ENCODE measurements around the gene ZNF480.
"Not testable (repeated sequence)": the region's sequence is repeated elsewhere in the genome, so short reads cannot be mapped to it uniquely, and the experiment has no call there.

The ZNF480 gene

GRCh38 chr19:52296773-52297600, at the start of gene ZNF480:
ZNF480 (plus strand) TSS chr19:52297169; CDS start chr19:52300413, 3,244 bp downstream.
- FAIRE-seq (peak; percentile 14), DNase-seq (ENCODE audit: insufficient read length, low spot score) (peak; percentile 30)

- no peak for DNase-seq (ENCODE audit: insufficient read length, low spot score)
- FAIRE-seq = no peak
Observed at GRCh38 chr19:52248241-52248640, 48.7 kb upstream of the ZNF480 start.

GRCh38 chr19:52258426-52258825, 38.5 kb upstream of the ZNF480 start:
- FAIRE-seq = no peak
- DNase-seq (ENCODE audit: insufficient read length, low spot score) = no peak

- FAIRE-seq; DNase-seq (ENCODE audit: insufficient read length, low spot score): not testable (repeated sequence)
Observed at GRCh38 chr19:52265556-52265955, 31.4 kb upstream of the ZNF480 start.

GRCh38 chr19:52269338-52270261, 27.4 kb upstream of the ZNF480 start, which contains the start of gene ZNF766:
ZNF766 (plus strand) TSS chr19:52269587; CDS start chr19:52269614, 27 bp downstream.
- DNase-seq (ENCODE audit: insufficient read length, low spot score) (peak; percentile 89), FAIRE-seq (peak; percentile 96)

- DNase-seq (ENCODE audit: insufficient read length, low spot score) = peak; percentile 16
Observed at GRCh38 chr19:52270266-52270885, 26.6 kb upstream of the ZNF480 start.

GRCh38 chr19:52273301-52273700, 23.7 kb upstream of the ZNF480 start:
- FAIRE-seq = no peak
- DNase-seq (ENCODE audit: insufficient read length, low spot score) = no peak

More at GRCh38 chr19:52270266-52270885, 26.6 kb upstream of the ZNF480 start:
- peak; percentile 59 for FAIRE-seq

- FAIRE-seq (no peak), DNase-seq (ENCODE audit: insufficient read length, low spot score) (no peak)
Observed at GRCh38 chr19:52274191-52274590, 22.8 kb upstream of the ZNF480 start.

- DNase-seq (ENCODE audit: insufficient read length, low spot score) (no peak), FAIRE-seq (no peak)
Observed at GRCh38 chr19:52275988-52276387, 21.0 kb upstream of the ZNF480 start.

- no peak for DNase-seq (ENCODE audit: insufficient read length, low spot score)
- FAIRE-seq = no peak
Observed at GRCh38 chr19:52277471-52277870, 19.5 kb upstream of the ZNF480 start.

- FAIRE-seq = no peak
- no peak for DNase-seq (ENCODE audit: insufficient read length, low spot score)
Observed at GRCh38 chr19:52286256-52286655, 10.7 kb upstream of the ZNF480 start.

- no peak for FAIRE-seq
- no peak for DNase-seq (ENCODE audit: insufficient read length, low spot score)
Observed at GRCh38 chr19:52291781-52292180, 5.2 kb upstream of the ZNF480 start.

- not testable (repeated sequence) for DNase-seq (ENCODE audit: insufficient read length, low spot score); FAIRE-seq
Observed at GRCh38 chr19:52292946-52293345, 4.0 kb upstream of the ZNF480 start.

- FAIRE-seq = no peak
- DNase-seq (ENCODE audit: insufficient read length, low spot score) = no peak
Observed at GRCh38 chr19:52296400-52296772, 583 bp upstream of the ZNF480 start.

GRCh38 chr19:52297601-52298364, 814 bp downstream of the ZNF480 start:
- DNase-seq (ENCODE audit: insufficient read length, low spot score) (no peak), FAIRE-seq (no peak)

- FAIRE-seq = no peak
- DNase-seq (ENCODE audit: insufficient read length, low spot score) = no peak
Observed at GRCh38 chr19:52307275-52307674, 10.3 kb downstream of the ZNF480 start.

GRCh38 chr19:52322429-52322828, 25.5 kb downstream of the ZNF480 start:
- DNase-seq (ENCODE audit: insufficient read length, low spot score) = no peak
- no peak for FAIRE-seq

- DNase-seq (ENCODE audit: insufficient read length, low spot score) (no peak), FAIRE-seq (no peak)
Observed at GRCh38 chr19:52331757-52332156, 34.8 kb downstream of the ZNF480 start.

GRCh38 chr19:52335768-52336116, 38.8 kb downstream of the ZNF480 start:
- DNase-seq (ENCODE audit: insufficient read length, low spot score) = no peak
- FAIRE-seq = no peak

- peak; percentile 55 for DNase-seq (ENCODE audit: insufficient read length, low spot score)
Observed at GRCh38 chr19:52336117-52336790, 39.3 kb downstream of the ZNF480 start, which contains the start of gene ZNF610. ZNF610 (plus strand) TSS chr19:52336243; CDS start chr19:52349173, 12,930 bp downstream.

More at GRCh38 chr19:52336117-52336790, 39.3 kb downstream of the ZNF480 start, which contains the start of gene ZNF610:
- peak; percentile 37 for FAIRE-seq
